ENCODE results near the gene ATP6V0C.
"Not testable (repeated sequence)": the region's sequence is repeated elsewhere in the genome, so short reads cannot be mapped to it uniquely, and the experiment has no call there.

The ATP6V0C gene

DNA sequence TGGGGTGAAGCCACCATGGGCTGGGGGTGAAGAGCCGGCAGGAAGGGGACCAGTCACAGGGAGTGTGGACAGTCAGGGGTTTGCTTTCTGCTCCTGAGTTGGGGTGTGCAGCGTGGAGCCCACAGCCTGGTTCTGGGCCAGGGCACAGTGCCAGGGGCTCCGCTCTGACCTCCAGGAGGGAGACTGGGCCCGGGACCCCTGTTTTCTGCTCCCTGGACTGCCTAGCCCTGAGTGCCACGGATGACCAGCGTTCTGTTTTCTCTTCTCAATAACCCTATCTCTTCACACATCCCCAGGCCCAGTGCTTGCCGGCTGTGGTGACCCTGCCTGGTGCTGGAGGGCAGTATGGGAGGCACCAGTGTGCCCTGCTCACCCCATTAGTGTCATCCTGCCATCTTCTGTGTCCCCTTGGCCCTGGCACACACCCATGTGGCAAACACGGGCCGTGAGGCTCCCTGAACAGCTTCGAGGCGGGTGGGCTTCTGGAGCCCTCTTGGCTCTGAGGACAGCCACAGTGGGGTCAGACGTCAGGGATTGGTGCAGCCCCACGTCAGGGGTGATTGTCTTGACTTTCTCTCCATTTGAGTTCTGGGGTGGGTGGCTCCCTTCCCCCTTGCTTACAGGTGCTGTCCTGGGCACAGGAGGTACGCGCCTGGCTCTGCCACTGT is 16.3 kb downstream of the ATP6V0C start:
- DNase-seq: no peak

DNA sequence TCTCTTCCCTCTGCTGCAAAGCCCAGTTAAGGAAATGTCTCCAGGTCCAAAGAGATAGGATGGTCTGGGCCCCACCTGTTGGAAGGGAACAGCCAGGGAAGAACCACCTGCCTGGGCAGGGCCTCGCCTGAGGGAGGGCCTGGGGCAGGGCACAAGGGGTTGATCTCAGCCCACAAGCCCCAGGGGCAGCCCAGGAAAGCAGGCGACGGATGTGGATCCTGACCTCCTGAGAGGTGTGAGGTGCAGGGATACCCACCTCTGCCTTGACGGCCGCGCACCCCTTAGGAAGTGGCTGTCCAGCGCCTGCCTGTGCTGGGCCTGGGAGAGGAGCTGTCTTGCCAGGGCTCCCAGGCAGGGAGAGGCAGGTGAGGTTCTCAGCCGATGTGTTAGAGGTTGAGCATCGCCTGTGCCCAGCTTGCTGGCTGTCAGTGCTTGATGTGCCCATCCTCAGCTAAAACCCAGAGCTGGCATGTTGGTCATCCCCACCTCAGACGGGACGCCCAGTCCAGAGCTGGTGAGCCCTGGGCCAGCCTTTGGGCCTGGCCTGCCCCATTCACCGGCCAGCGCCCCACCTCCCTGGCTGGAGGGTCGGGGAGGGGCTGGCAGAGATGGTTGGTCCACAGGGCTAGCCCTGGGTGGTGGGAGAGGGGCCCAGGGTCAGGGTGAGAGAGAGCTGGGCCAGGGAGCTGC is 17.0 kb downstream of the ATP6V0C start:
- no peak for DNase-seq

DNA sequence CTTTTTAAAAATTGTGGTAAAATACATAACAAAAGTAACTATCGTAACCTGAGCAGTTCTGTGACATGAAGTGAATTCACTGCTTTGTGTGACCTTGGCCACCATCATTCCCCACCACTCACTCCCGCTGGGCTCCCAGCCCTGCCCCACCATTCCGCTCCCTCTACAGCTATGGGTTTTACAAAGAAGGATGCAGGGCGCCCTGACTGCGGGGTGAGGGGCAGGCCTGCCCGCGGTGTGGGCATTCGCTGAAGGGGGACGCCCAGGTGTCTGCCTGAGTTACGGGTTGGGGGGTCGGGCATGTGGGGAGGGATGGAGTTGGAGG is 17.6 kb downstream of the ATP6V0C start, which contains the start of gene CEMP1:
Gene CEMP1 (minus strand): TSS at position 38 of the 325 bp plus-strand sequence. CDS start 335 bp downstream, outside the sequence.
- no peak for DNase-seq

DNA sequence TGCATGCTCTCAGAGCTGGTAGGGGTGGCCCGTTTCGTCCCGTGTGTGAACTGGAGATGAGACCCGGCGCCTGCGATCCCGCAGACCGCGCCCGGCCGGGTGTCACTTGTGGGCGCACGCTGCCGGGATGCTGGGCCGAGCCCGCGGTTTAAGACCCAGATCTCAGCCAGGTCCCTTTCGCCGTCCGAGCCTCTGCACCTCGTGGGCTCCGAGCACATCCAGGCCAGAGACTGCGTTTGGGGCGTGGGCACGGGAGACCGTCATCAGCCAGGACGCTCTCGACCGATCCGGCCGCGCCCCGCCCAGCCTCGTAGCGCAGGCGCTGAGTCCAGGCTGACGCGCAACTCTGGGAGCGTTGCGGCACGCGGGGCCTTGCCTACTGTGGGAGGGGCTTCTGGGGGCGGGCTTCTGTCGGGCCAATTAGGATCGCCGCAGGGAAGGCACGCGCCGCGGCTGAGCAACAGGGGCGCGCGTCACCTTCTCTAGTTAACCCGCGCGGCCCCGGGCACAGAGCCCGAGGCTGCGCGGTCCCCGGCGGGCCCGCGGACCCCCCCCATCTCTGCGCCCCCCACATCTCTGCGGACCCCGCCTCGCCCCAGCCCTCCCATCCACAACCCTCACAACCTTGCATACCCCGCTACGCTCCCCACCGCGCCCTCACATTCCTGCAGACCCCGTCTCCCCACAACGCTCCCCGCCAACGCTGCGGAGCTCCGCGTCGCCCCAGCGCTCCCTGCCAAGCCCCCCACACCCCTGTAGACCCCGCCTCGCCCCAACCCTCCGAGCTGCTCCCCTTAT is 18.1 kb downstream of the ATP6V0C start:
- DNase-seq: peak; percentile 94

DNA sequence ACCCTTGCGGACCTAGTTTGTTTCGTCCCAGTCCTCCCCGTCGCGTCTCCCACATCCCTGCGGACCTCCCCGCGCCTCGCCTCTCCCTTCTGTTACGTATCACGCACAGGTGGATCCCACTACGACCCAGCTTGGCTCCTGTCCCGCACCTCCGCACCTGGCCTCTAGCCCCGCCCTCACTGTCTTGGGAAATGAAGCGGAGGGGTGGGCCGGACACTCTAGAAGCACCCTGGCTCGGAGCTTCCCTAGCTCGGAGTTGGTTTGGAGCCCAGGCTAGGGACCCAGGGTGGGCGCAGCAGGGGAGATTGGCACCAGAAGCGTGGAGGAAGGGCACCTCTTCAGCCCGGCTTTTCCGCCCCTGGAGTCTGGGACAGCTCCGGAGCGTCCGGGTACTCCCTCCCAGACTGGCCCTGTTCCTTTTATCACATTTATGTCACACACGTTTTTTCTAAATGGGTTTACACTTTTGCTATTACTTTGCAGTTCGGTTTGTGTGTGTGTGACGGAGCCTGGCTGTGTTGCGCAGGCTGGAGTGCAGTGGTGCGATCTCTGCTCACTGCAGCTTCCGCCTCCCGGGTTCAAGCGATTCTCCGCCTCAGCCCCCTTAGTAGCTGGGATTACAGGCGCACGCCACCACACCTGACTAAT is 18.9 kb downstream of the ATP6V0C start:
- DNase-seq: peak; percentile 77

DNA sequence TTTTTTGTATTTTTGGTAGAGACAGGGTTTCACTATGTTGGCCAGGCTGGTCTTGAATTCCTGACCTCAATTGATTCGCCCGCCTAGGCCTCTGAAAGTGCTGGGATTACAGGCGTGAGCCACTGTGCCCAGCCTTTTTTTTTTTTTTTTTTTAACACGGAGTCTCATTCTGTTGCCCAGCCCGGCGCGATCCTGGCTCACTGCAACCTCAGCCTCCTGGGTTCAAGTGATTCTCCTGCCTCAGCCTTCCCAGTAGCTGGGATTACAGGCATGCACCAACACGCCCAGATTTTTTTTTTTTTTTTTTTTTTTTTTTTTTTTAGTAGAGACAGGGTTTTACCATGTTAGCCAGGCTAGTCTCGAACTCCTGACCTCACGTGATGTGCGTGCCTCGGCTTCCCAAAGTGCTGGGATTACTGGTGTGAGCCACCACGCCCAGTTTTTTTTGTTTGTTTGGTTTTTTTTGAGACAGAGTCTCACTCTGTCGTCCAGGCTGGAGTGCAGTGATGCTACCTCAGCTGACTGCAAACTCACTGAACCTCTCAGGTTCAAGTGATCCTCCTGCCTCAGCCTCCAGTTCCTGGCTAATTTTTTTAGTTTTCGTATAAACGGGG is 19.5 kb downstream of the ATP6V0C start:
- not testable (repeated sequence) for DNase-seq

DNA sequence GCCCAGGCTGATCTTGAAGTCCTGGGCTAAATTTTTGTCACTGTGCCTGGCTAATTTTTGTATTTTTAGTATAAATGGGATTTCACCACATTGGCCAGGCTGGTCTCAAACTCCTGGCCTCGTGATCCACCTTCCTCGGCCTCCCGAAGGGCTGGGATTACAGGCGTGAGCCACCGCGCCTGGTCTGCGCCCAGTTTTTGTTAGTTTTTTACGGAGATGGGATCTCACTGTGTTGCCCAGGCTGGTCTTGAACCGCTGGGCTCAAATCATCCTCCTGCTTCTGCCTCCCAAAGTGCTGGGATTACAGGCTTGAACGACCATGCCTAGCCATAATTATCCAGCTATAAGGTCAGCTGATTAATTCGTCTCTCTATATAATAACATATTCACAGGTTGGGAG is 20.2 kb downstream of the ATP6V0C start:
- no peak for DNase-seq

DNA sequence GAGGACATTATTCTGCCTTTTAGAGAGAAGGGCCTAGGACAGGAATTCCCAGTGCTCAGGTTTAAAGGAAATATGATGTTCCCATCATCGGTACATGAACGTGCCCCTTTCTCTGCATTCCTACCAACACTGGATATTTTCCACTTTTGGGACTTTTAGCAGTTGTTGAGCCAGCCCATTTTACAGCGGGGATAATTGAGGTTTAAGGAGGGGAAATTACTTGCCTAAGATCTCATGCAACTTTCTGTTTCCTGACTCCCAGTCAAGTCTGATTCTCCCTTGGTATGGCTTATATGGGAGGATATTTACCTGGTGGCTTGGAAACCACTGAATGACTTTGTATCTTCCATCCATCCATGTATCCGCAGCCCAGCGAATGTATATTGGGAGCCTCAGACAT is 20.6 kb downstream of the ATP6V0C start:
- DNase-seq: not testable (repeated sequence)

DNA sequence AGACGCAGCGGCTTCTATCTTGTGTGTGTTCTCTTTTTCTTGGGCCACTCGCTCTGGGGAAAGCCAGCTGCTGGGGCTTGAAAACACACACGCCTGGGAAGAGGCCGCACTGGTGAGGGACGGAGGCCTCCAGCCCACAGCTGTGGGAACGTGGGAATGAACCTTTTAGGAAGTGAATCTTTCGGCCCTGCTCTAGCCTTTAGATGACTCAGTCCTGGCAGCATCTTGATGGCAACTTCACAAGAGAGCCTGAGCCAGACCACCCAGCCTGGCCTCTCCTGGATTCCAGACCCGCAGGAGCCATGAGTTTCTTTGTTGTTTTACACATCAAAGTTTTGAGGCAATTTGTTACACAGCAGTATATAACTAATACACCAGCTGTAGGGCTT is 21.9 kb downstream of the ATP6V0C start:
- DNase-seq: no peak

DNA sequence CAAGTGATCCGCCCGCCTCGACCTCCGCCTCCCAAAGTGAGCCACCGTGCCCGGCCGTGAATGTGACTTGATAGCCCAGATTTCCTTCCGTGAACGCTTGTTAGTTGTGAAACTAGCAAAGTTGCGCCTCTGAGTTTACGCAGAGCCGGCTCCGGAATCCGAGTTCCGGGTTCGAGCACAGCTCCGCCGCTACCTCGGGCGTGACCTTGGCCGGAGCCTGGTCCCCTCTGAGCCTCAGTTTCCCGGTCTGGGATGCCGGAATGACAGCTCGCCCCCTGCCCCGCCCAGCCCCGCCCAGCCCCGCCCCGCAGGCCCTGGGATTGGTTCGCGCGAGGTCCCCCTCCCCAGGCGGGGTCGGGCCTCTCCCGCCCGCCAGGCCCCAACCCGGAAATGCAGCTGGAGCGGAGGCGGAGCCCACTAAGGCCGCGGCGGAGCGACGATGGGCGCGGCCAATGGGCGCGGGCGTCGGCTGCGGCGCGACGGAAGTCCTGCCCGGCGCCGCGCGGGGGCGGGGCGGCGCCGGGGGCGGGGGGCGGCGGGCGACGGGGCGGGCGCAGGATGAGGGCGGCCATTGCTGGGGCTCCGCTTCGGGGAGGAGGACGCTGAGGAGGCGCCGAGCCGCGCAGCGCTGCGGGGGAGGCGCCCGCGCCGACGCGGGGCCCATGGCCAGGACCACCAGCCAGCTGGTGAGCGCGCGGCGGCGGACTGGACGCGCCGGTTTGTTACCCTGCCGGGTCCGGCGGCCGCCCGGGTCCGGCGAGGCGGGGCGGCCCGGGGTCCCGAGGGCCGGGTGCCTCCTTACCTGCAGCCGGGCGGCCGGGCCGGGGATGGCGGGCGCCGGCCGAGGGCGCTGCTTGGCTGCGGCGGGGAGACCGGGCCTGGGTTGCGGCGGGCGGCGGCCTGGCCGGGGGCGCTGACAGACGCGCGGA is 24.0 kb downstream of the ATP6V0C start, which contains the start of gene PDPK1:
Gene PDPK1 (plus strand): TSS at position 571 of the 929 bp plus-strand sequence. CDS start 92 bp downstream, at position 663.
- peak; percentile 88 for DNase-seq

DNA sequence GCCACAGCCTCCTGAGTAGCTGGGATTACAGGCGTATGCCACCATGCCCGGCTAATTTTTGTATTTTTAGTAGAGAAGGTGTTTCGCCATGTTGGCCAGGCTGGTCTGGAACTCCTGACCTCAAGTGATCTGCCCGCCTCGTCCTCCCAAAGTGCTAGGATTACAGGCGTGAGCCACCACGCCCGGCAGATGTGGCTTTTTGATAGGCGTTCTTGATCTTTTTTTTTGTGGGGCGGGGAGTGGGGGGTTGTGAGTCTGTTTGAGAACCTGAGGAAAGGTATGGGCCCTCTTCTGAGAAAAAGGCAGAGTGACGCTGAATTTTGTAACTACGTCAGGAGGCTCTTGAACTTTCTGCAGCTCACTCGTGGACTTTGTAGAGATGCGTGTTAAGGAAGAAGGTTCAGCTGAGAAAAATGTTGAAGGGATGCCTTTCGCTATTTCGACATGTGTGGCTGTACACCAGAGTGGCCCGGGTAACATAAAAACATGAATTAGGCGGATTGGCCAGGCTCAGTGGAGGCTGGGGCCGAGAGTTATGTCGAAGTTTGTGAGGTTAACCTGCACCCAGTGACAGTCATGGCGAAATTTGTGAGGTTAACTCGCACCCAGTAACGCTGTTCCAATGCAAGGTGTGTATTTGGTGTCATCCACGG is 25.6 kb downstream of the ATP6V0C start:
- DNase-seq: not testable (repeated sequence)

DNA sequence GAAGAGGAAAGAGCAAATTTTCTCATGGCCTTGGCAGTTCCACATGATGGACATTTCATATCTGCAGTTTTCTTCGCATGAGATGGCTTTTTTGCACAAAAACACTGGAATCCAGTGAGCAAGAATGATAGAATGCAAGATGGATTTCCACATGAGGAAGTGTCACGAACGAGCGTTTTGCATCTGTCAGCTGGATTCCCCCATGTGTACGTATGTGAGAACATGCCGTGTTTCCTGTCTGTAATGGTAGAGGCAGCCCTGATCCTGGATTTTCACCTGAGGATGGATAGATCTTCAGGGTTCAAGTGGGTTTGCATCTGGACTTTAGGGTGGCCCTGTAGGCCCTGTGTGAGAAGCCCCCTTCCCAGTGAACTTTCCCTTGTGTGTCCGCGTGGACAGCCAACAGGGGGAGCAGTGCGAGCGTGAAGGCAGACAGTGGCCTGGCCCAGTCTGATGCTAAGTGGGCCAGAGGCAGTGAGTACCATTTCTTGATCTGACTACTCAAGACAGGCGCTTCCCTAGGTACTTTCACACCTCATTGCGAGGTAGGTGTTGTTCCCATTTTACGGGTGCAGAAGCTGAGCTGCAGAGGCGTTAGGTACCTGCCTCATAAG is 26.2 kb downstream of the ATP6V0C start:
- peak; percentile 37 for DNase-seq

DNA sequence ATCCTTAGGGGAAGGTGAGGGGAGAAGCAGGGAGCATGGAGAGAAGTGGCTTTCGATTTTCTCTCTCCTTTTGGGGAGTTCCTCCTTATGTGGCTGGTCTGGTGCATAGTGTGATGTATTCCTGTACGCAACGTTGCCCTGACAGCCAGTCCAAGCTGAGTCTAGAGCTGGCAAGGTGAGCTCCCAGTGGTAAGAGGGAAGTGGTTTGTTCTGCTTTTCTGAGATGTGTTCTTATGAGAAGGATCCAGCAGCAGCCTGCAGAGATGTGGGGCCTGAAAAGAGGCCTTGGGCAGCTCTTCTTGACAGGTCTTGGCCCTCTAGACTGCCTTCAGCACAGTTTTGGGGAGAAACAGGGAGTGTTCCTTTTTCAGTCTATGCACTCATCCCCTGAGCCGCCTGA is 27.2 kb downstream of the ATP6V0C start:
- DNase-seq: not testable (repeated sequence)

DNA sequence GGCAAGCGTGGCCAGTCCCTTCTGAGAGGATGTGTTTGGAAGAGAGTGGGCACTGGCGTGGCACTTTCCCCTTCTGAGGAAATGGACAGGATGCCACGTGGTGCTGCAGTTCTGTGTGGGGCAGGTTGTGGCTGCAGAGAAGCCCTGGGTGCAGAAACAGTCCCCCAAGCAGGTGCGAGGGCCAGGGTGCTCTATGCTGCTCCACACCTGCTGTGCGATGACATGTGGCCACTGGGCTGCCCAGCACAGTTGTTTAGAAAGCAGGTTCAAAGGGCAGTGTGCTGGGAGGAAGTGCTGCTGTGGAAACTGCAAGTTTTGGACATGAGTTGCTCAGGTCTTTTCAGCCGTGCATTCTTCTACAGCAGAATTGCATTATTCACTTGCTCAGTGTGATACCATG is 27.7 kb downstream of the ATP6V0C start:
- DNase-seq: not testable (repeated sequence)

DNA sequence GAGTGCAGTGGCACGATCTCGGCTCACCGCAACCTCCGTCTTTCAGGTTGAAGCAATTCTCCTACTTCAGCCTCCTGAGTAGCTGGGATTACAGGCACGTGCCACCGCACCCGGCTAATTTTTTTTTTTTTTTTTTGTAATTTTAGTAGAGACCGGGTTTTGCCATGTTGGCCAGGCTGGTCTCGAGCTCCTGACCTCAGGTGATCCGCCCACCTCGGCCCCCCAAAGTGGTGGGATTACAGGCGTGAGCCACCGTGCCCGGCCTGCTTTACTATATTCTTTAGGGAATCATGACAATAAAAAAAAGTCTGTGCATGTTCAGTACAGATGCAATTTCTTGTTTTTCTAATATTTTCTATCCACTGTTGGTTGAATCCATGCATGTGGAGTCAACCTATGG is 30.0 kb downstream of the ATP6V0C start:
- DNase-seq: not testable (repeated sequence)

DNA sequence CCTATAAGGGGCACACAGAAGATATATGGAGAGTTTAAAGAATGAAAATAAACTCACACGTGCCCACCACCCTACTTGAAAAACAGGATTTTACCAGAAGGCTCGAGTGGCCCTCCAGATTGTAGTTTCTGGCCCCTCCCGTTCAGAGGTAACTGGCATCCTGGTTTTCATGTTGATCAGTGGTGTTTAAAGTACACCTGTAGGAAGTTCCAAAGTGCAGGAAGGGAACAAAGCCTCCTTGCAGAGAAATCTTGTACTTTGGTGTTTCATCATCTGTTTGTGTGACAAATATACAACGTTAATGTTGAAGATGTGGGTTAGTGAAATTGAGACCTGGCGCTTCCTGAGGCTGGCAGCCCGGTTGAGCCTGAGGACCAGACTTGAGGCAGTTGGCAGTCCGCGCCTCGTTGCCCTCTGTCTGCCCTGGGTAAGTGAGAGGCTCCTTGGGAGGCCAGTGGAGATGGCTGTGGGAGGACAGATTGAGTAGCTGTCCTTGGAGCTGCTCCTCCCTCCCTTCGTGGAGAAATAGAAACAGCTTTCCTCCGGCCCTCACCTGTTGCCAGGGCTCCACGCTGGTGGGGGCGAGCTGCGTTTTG is 36.6 kb downstream of the ATP6V0C start:
- DNase-seq: not testable (repeated sequence)

DNA sequence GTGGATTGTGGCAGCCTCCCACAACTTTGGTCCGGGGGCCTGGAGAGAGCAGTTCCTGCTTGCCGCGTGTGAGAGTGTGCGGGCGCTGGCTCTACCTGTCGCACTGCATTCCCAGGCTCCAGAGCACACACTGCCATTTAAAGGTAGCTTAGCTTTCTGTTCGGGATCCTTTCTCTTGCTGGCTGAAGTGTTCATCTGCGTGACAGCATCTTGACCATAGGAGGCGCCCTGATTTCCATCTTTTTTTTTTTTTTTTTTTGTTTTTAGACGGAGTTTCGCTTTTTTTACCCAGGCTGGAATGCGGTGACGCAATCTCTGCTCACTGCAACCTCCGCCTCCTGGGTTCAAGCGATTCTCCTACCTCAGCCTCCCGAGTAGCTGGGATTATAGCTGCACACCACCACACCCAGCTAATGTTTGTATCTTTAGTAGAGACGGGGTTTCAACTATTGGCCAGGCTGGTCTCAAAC is 37.7 kb downstream of the ATP6V0C start:
- not testable (repeated sequence) for DNase-seq

DNA sequence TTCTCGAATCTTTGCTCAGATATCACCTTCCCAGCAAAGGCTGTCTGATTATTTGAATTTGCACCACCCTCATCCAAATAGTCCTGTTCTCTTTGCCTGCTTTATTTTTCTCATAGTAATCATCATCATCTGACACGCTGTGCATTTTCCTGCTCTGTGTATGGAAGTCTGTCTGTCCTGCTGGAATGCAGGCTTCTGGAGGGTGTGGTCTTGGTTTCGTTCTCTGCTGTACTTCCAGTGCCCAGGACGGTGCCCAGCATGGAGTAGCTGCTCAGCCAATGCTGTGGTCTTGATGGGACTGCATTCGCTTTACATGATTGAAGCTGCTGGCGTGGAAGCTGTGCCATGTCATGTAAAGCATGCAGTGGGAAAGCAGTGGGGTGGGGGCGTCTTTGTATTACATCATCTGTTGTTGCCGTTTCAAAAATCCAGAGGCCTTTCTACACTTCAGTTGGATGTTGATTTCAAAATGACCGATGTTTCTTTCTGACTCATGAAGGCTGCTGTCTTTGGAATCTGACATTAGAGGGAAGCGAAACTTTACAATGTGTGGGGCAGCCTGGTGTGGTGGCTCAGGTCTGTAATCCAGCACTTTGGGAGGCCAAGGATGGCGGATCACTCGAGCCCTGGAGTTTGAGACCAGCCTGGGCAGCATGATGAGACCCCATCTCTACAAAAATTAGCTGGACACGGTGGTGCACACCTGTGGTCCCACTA is 41.1 kb downstream of the ATP6V0C start:
- DNase-seq: not testable (repeated sequence)

DNA sequence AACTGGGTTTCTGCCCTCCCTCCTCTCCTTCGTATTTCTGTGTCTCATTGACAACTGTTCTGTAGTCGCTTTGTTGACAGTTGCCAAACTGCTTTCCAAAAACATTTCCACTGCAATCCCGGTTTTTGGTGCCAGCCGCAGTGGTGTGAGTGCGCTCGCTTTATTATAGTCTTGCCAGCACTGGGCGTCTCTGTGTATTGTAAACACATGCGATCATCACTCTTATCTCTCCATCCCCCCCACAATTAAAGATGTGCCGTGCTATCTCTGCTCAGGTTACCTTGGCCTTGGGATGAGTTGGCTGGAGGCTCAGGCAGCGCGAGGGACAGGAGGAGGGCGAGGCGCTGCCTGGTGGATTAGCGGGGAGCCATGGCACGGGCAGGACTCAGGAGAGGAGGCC is 43.4 kb downstream of the ATP6V0C start:
- DNase-seq: not testable (repeated sequence)

Data from retina (tissue), 1 donor.